ENCODE results near the gene FLNC. TPM values are rescaled to one million over a fixed set of nuclear protein-coding genes. Genes with fewer than 3 reads are reported as not detected.
A peak's percentile ranks its signal among the peaks of the same experiment; 100 is the strongest.

Gene FLNC
- total and polyA plus RNA-seq, 9 of the 15 experiments (the other 6 are each of a cell fraction or from before 2014, with no cell fraction given) = 0.90 to 155 (median 28.8) TPM

GRCh38 chr7:128829391-128830166 is 627 bp upstream of the FLNC start (continued):
- TF ChIP-seq ZMIZ1 (IDR thresholded peaks at IDR 0.05; ENCODE audit: low read depth in 2 of 2, low read length in 2 of 2) (no peak), ZKSCAN8 (CRISPR knock-in tag; IDR thresholded peaks at IDR 0.05) (no peak), TRIM24 (IDR thresholded peaks at IDR 0.05) (no peak), CTCFL (IDR thresholded peaks at IDR 0.05; ENCODE audit: borderline replicate concordance, insufficient read depth, low read depth, low read length, poor library complexity, severe bottlenecking) (no peak), ZNF766 (CRISPR knock-in tag; conservative IDR thresholded peaks at IDR 0.05) (no peak), SRSF3 (IDR thresholded peaks at IDR 0.05; ENCODE audit: insufficient read depth, low read length) (no peak), FOXP4 (CRISPR knock-in tag; IDR thresholded peaks at IDR 0.05; ENCODE audit: borderline replicate concordance) (no peak), FOXJ3 (CRISPR knock-in tag; IDR thresholded peaks at IDR 0.05) (no peak), PBX2 (CRISPR knock-in tag; IDR thresholded peaks at IDR 0.05; ENCODE audit: low read depth) (no peak), PBX2 (tag; conservative IDR thresholded peaks at IDR 0.05; ENCODE audit: low read depth) (peak; percentile 63; the same call in 1 of the 2 replicates), SNRNP70 (optimal IDR thresholded peaks at IDR 0.05; ENCODE audit: low read depth, low read length) (no peak), CBFA2T3 (IDR thresholded peaks at IDR 0.05) (no peak), SMARCB1 (IDR thresholded peaks at IDR 0.05; ENCODE audit: insufficient read length, low read depth) (no peak), ETV1 (tag; conservative IDR thresholded peaks at IDR 0.05; ENCODE audit: low read depth) (0 out of 2 replicates have a peak, but pooled peaks have one; percentile 36), KLF10 (CRISPR knock-in tag; IDR thresholded peaks at IDR 0.05) (no peak), SAFB2 (IDR thresholded peaks at IDR 0.05; ENCODE audit: borderline replicate concordance, low read depth, low read length, severe bottlenecking) (no peak)
